ENCODE results near the gene FBXO22.
"Not testable (repeated sequence)": the region's sequence is repeated elsewhere in the genome, so short reads cannot be mapped to it uniquely, and the experiment has no call there.

DNA sequence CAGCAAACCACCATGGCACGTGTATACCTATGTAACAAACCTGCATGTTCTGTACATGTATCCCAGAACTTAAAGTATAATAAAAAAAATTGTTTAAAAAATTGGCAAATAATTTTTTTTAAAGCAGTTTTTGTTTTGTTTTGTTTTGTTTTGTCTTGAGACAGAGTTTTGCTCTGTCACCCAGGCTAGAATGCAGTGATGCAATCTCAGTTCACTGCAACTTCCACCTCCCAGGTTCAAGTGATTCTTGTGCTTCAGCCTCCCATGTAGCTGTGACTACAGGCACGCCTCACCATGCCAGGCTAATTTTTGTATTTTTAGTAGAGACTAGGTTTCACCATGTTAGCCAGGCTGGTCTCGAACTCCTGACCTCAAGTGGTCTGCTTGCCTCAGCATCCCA lies 81.0 kb downstream of the FBXO22 start:
- TF ChIP-seq, protein P1, sequence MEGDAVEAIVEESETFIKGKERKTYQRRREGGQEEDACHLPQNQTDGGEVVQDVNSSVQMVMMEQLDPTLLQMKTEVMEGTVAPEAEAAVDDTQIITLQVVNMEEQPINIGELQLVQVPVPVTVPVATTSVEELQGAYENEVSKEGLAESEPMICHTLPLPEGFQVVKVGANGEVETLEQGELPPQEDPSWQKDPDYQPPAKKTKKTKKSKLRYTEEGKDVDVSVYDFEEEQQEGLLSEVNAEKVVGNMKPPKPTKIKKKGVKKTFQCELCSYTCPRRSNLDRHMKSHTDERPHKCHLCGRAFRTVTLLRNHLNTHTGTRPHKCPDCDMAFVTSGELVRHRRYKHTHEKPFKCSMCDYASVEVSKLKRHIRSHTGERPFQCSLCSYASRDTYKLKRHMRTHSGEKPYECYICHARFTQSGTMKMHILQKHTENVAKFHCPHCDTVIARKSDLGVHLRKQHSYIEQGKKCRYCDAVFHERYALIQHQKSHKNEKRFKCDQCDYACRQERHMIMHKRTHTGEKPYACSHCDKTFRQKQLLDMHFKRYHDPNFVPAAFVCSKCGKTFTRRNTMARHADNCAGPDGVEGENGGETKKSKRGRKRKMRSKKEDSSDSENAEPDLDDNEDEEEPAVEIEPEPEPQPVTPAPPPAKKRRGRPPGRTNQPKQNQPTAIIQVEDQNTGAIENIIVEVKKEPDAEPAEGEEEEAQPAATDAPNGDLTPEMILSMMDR (IDR thresholded peaks at IDR 0.05 in 2 of 3, conservative IDR thresholded peaks at IDR 0.05 in 1 of 3; ENCODE audit: control insufficient read depth in 2 of 3, extremely low read depth in 1 of 3, insufficient read depth in 1 of 3, low read depth in 3 of 3, low read length in 3 of 3) = not testable (repeated sequence)
- TF ChIP-seq, protein P2, sequence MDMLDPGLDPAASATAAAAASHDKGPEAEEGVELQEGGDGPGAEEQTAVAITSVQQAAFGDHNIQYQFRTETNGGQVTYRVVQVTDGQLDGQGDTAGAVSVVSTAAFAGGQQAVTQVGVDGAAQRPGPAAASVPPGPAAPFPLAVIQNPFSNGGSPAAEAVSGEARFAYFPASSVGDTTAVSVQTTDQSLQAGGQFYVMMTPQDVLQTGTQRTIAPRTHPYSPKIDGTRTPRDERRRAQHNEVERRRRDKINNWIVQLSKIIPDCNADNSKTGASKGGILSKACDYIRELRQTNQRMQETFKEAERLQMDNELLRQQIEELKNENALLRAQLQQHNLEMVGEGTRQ (IDR thresholded peaks at IDR 0.05; ENCODE audit: borderline replicate concordance, low read depth, low read length) = not testable (repeated sequence)
- TF ChIP-seq EP300 (IDR thresholded peaks at IDR 0.05; ENCODE audit: borderline replicate concordance in 1 of 2, control insufficient read depth in 1 of 2, low read depth in 2 of 2, low read length in 2 of 2); POLR2A (IDR thresholded peaks at IDR 0.05; ENCODE audit: low read depth, low read length); ETV6 (conservative IDR thresholded peaks at IDR 0.05 in 1 of 2, IDR thresholded peaks at IDR 0.05 in 1 of 2; ENCODE audit: borderline replicate concordance in 1 of 2, low read depth in 1 of 2); RCOR1 (conservative IDR thresholded peaks at IDR 0.05; ENCODE audit: low read depth, low read length); ZSCAN29 (IDR thresholded peaks at IDR 0.05); NFIC (IDR thresholded peaks at IDR 0.05; ENCODE audit: low read depth, low read length); PRDM15 (CRISPR knock-in tag; IDR thresholded peaks at IDR 0.05): not testable (repeated sequence)
